Activated T-helper 9 cell treated with anti-CD3 and anti-CD28 coated beads, Interleukin-2, amount 50 U/mL, for 16 hours (primary cell): Measurements from ENCODE around the gene CCBE1.

Experiments used
- DNase-seq: peaks from one replicate; pipeline ENCODE4 v3.0.0-alpha.2; 2020; ENCODE audit warnings: low read depth

Gene CCBE1

GRCh38 chr18:59454909-59455727 is 242.1 kb downstream of the CCBE1 start:
- no peak for DNase-seq

- DNase-seq: no peak
Measured at GRCh38 chr18:59453468-59453961, 243.7 kb downstream of the CCBE1 start.

- DNase-seq: no peak
Measured at GRCh38 chr18:59451963-59452362, 245.3 kb downstream of the CCBE1 start.

- DNase-seq: no peak
Measured at GRCh38 chr18:59451073-59451472, 246.2 kb downstream of the CCBE1 start.

GRCh38 chr18:59448546-59448945 is 248.7 kb downstream of the CCBE1 start:
- no peak for DNase-seq

- no peak for DNase-seq
Measured at GRCh38 chr18:59446012-59446411, 251.2 kb downstream of the CCBE1 start.

GRCh38 chr18:59437851-59438569 is 259.2 kb downstream of the CCBE1 start:
- no peak for DNase-seq

- DNase-seq: no peak
Measured at GRCh38 chr18:59432803-59433597, 264.2 kb downstream of the CCBE1 start.

GRCh38 chr18:59431131-59431530 is 266.1 kb downstream of the CCBE1 start:
- DNase-seq: no peak

GRCh38 chr18:59429608-59430007 is 267.6 kb downstream of the CCBE1 start:
- DNase-seq: no peak

- DNase-seq: no peak
Measured at GRCh38 chr18:59428018-59428417, 269.2 kb downstream of the CCBE1 start.

GRCh38 chr18:59426855-59427254 is 270.4 kb downstream of the CCBE1 start:
- no peak for DNase-seq

- no peak for DNase-seq
Measured at GRCh38 chr18:59423259-59423658, 274.0 kb downstream of the CCBE1 start.

GRCh38 chr18:59420244-59420643 is 277.0 kb downstream of the CCBE1 start:
- no peak for DNase-seq

- DNase-seq: no peak
Measured at GRCh38 chr18:59419386-59419785, 277.8 kb downstream of the CCBE1 start.

GRCh38 chr18:59416818-59417217 is 280.4 kb downstream of the CCBE1 start:
- no peak for DNase-seq

GRCh38 chr18:59414111-59414653 is 283.0 kb downstream of the CCBE1 start:
- DNase-seq: no peak

- peak; percentile 51 for DNase-seq
Measured at GRCh38 chr18:59402432-59403090, 294.7 kb downstream of the CCBE1 start.

GRCh38 chr18:59400407-59400806 is 296.8 kb downstream of the CCBE1 start:
- DNase-seq: no peak

GRCh38 chr18:59395226-59396175 is 301.7 kb downstream of the CCBE1 start:
- no peak for DNase-seq
